GM21528 (cell line): ENCODE measurements around the gene ADM.

ENCODE experiments used
- ATAC-seq: cut with Tn5 transposase; IDR thresholded peaks from one replicate; pipeline ENCODE4 v1.9.1; 2021; ENCODE audit warnings: mild to moderate bottlenecking, moderate library complexity; ENCODE audit not compliant: unreplicated experiment, low FRiP score

ADM gene

GRCh38 chr11:10307400-10308200 is 2.7 kb downstream of the ADM start:
- peak; percentile 68 for ATAC-seq

- ATAC-seq, result no peak
Measured at GRCh38 chr11:10308201-10308954, 3.5 kb downstream of the ADM start.

- no peak for ATAC-seq
Measured at GRCh38 chr11:10309163-10310093, 4.6 kb downstream of the ADM start.

GRCh38 chr11:10310301-10310841 is 5.5 kb downstream of the ADM start:
- no peak for ATAC-seq

GRCh38 chr11:10311802-10312201 is 6.9 kb downstream of the ADM start:
- ATAC-seq, result no peak

- ATAC-seq, result peak; percentile 83
Measured at GRCh38 chr11:10314199-10315072, 9.6 kb downstream of the ADM start.

- no peak for ATAC-seq
Measured at GRCh38 chr11:10315083-10315482, 10.2 kb downstream of the ADM start.

GRCh38 chr11:10317151-10317755 is 12.4 kb downstream of the ADM start:
- no peak for ATAC-seq

GRCh38 chr11:10317776-10318526 is 13.1 kb downstream of the ADM start:
- ATAC-seq, result no peak

- no peak for ATAC-seq
Measured at GRCh38 chr11:10318527-10318802, 13.6 kb downstream of the ADM start.

- ATAC-seq, result no peak
Measured at GRCh38 chr11:10319702-10320558, 15.1 kb downstream of the ADM start.

- no peak for ATAC-seq
Measured at GRCh38 chr11:10320736-10321465, 16.0 kb downstream of the ADM start.

- ATAC-seq, result no peak
Measured at GRCh38 chr11:10322401-10322800, 17.5 kb downstream of the ADM start.

GRCh38 chr11:10322830-10323792 is 18.2 kb downstream of the ADM start:
- ATAC-seq, result no peak

- no peak for ATAC-seq
Measured at GRCh38 chr11:10323793-10324170, 18.9 kb downstream of the ADM start.

GRCh38 chr11:10324474-10324873 is 19.6 kb downstream of the ADM start:
- no peak for ATAC-seq
